HG02970 (cell line): ENCODE measurements around the gene CAMSAP1.

Experiments
- ATAC-seq: cut with Tn5 transposase; IDR thresholded peaks from one replicate; pipeline ENCODE4 v1.9.1; 2021; ENCODE audit warnings: mild to moderate bottlenecking, moderate library complexity, moderate number of reproducible peaks; ENCODE audit not compliant: unreplicated experiment, low FRiP score

CAMSAP1 gene

GRCh38 chr9:135796784-135797485 lies 110.4 kb downstream of the CAMSAP1 start:
- ATAC-seq, result no peak

GRCh38 chr9:135795391-135795790 lies 112.0 kb downstream of the CAMSAP1 start:
- no peak for ATAC-seq

- no peak for ATAC-seq
Measured at GRCh38 chr9:135794361-135794885, 112.9 kb downstream of the CAMSAP1 start.

- ATAC-seq, result no peak
Measured at GRCh38 chr9:135794057-135794335, 113.3 kb downstream of the CAMSAP1 start.

GRCh38 chr9:135793221-135794056 lies 113.9 kb downstream of the CAMSAP1 start:
- no peak for ATAC-seq

GRCh38 chr9:135792268-135793128 lies 114.8 kb downstream of the CAMSAP1 start:
- no peak for ATAC-seq

GRCh38 chr9:135791431-135792267 lies 115.7 kb downstream of the CAMSAP1 start:
- ATAC-seq, result no peak

- ATAC-seq, result no peak
Measured at GRCh38 chr9:135790850-135791249, 116.5 kb downstream of the CAMSAP1 start.

- no peak for ATAC-seq
Measured at GRCh38 chr9:135790356-135790755, 117.0 kb downstream of the CAMSAP1 start.

GRCh38 chr9:135789838-135790291 lies 117.5 kb downstream of the CAMSAP1 start:
- no peak for ATAC-seq

- ATAC-seq, result no peak
Measured at GRCh38 chr9:135788576-135789300, 118.6 kb downstream of the CAMSAP1 start.

GRCh38 chr9:135787776-135788575 lies 119.4 kb downstream of the CAMSAP1 start:
- no peak for ATAC-seq

- no peak for ATAC-seq
Measured at GRCh38 chr9:135787317-135787716, 120.0 kb downstream of the CAMSAP1 start.

GRCh38 chr9:135786146-135786690 lies 121.1 kb downstream of the CAMSAP1 start:
- ATAC-seq, result no peak

- no peak for ATAC-seq
Measured at GRCh38 chr9:135785013-135785575, 122.3 kb downstream of the CAMSAP1 start.

- ATAC-seq, result no peak
Measured at GRCh38 chr9:135783540-135784245, 123.7 kb downstream of the CAMSAP1 start.

GRCh38 chr9:135782946-135783345 lies 124.4 kb downstream of the CAMSAP1 start:
- ATAC-seq, result no peak
